ENCODE measurements around the gene TOMM40L. TPM values are rescaled to one million over a fixed set of nuclear protein-coding genes. Genes with fewer than 3 reads are reported as not detected.
"Not testable (repeated sequence)": the region's sequence is repeated elsewhere in the genome, so short reads cannot be mapped to it uniquely, and the experiment has no call there.

The TOMM40L gene
- total and polyA plus RNA-seq, 5 experiments from 2014 or later: 4.9 to 11.3 (median 8.1) TPM

GRCh38 chr1:161242313-161242712 lies 16.5 kb downstream of the TOMM40L start:
- Mint-ChIP-seq H3K36me3 (no peaks in the 10 kb centered on the region), H3K4me1 (no peaks in the 10 kb centered on the region), H3K9me3 (no peaks in the 10 kb centered on the region), H3K4me3 (no peak overlapping the region), H3K27me3 (peaks cover 3 to 15% (median 10%) of the 10 kb centered on the region in 5 donors), H3K27ac (no peak overlapping the region)
- no peak for DNase-seq
- ATAC-seq: no peak
- POLR2A ChIA-PET: no interaction called here

- POLR2A ChIA-PET: no interaction called here
- Mint-ChIP-seq H3K4me3 (no peak overlapping the region), H3K27me3 (peaks cover 3 to 15% (median 8%) of the 10 kb centered on the region in 5 donors), H3K4me1 (no peaks in the 10 kb centered on the region), H3K36me3 (peaks cover 0 to 1% (median 0%) of the 10 kb centered on the region in 3 donors), H3K27ac (no peak overlapping the region), H3K9me3 (peaks cover 0 to 2% (median 0%) of the 10 kb centered on the region in 9 donors)
- DNase-seq (no peak), ATAC-seq (no peak)
These were observed 19.0 kb downstream of the TOMM40L start for GRCh38 chr1:161244888-161245287.

GRCh38 chr1:161250100-161250499 lies 24.2 kb downstream of the TOMM40L start:
- H3K4me3 Mint-ChIP-seq, DNase-seq, H3K4me1 Mint-ChIP-seq, H3K36me3 Mint-ChIP-seq, POLR2A ChIA-PET, ATAC-seq, H3K9me3 Mint-ChIP-seq: not testable (repeated sequence)
- Mint-ChIP-seq H3K27me3 (peaks cover 0 to 19% (median 6%) of the 10 kb centered on the region in 5 donors), H3K27ac (peak overlapping the region in 1 of 10 donors; percentile 5)

- DNase-seq (no peak), ATAC-seq (no peak)
- Mint-ChIP-seq H3K27ac (no peak overlapping the region), H3K27me3 (peaks cover 0 to 27% (median 10%) of the 10 kb centered on the region in 5 donors), H3K4me3 (no peak overlapping the region), H3K36me3 (peaks cover 0 to 8% (median 6%) of the 10 kb centered on the region in 3 donors), H3K4me1 (peaks cover 0 to 1% (median 0%) of the 10 kb centered on the region in 4 donors), H3K9me3 (peaks cover 0 to 7% (median 3%) of the 10 kb centered on the region in 9 donors)
- POLR2A ChIA-PET: no interaction called here
These were observed 25.0 kb downstream of the TOMM40L start for GRCh38 chr1:161250829-161251228.

- POLR2A ChIA-PET: no interaction called here
- ATAC-seq: no peak
- Mint-ChIP-seq H3K4me1 (peaks cover 0 to 1% (median 0%) of the 10 kb centered on the region in 4 donors), H3K9me3 (peaks cover 0 to 12% (median 10%) of the 10 kb centered on the region in 9 donors), H3K27me3 (peaks cover 0 to 32% (median 14%) of the 10 kb centered on the region in 5 donors), H3K27ac (no peak overlapping the region), H3K36me3 (peaks cover 0 to 14% (median 11%) of the 10 kb centered on the region in 3 donors), H3K4me3 (no peak overlapping the region)
- DNase-seq: no peak
These were observed 25.7 kb downstream of the TOMM40L start for GRCh38 chr1:161251579-161251978.

- H3K27me3 Mint-ChIP-seq: peaks cover 17 to 70% (median 43%) of the 10 kb centered on the region in 5 donors
- H3K36me3 Mint-ChIP-seq: peaks cover 9 to 32% (median 24%) of the 10 kb centered on the region in 3 donors
These were observed 29.4 kb downstream of the TOMM40L start for GRCh38 chr1:161255302-161255701.

GRCh38 chr1:161255955-161256520 lies 30.2 kb downstream of the TOMM40L start:
- peaks cover 9 to 32% (median 24%) of the 10 kb centered on the region in 3 donors for H3K36me3 Mint-ChIP-seq
- H3K4me3 Mint-ChIP-seq, POLR2A ChIA-PET, ATAC-seq, DNase-seq: not testable (repeated sequence)
- peaks cover 0 to 33% (median 16%) of the 10 kb centered on the region in 9 donors for H3K9me3 Mint-ChIP-seq
- peak overlapping the region in 1 of 10 donors; percentile 65 for H3K27ac Mint-ChIP-seq
- peaks cover 11 to 32% (median 20%) of the 10 kb centered on the region in 4 donors for H3K4me1 Mint-ChIP-seq
- H3K27me3 Mint-ChIP-seq: peaks cover 18 to 73% (median 48%) of the 10 kb centered on the region in 5 donors

More at GRCh38 chr1:161255302-161255701, 29.4 kb downstream of the TOMM40L start:
- Mint-ChIP-seq H3K4me1 (peaks cover 12 to 24% (median 17%) of the 10 kb centered on the region in 4 donors), H3K9me3 (peaks cover 0 to 33% (median 16%) of the 10 kb centered on the region in 9 donors)
- H3K27ac Mint-ChIP-seq, H3K4me3 Mint-ChIP-seq, DNase-seq, ATAC-seq, POLR2A ChIA-PET: not testable (repeated sequence)

- peak in 1 of 10 donors; percentile 16 for DNase-seq
These were observed 31.2 kb downstream of the TOMM40L start for GRCh38 chr1:161257109-161257508.

GRCh38 chr1:161258439-161259344 lies 32.8 kb downstream of the TOMM40L start, which contains the start of gene PCP4L1:
Gene PCP4L1, plus strand, starts transcription at chr1:161258745. Its CDS starts 230 bp downstream, at chr1:161258975.
- peak; percentile 4 to 70 (median 21) for DNase-seq
- Mint-ChIP-seq H3K36me3 (peaks cover 9 to 32% (median 24%) of the 10 kb centered on the region in 3 donors), H3K27me3 (peaks cover 26 to 77% (median 62%) of the 10 kb centered on the region in 5 donors), H3K4me3 (peak within 1 kb of the TSS; percentile 46 to 82 (median 76)), H3K4me1 (peaks cover 11 to 37% (median 24%) of the 10 kb centered on the region in 4 donors), H3K27ac (peak within 1 kb of the TSS in 3 of 10 donors; percentile 43 to 83 (median 71)), H3K9me3 (peaks cover 0 to 33% (median 16%) of the 10 kb centered on the region in 9 donors)
- POLR2A ChIA-PET: interaction anchor here (0.6 to 1.3 kb wide), 3 partner anchors 42 to 110 kb away, joined by 3 to 6 read pairs (median 4); no protein-coding TSS in a partner anchor
- peak; percentile 90 to 91 for ATAC-seq

More at GRCh38 chr1:161257109-161257508, 31.2 kb downstream of the TOMM40L start:
- Mint-ChIP-seq H3K4me3 (peak overlapping the region in 2 of 10 donors; percentile 75 to 78), H3K27ac (peak overlapping the region in 1 of 10 donors; percentile 71), H3K36me3 (peaks cover 9 to 32% (median 24%) of the 10 kb centered on the region in 3 donors), H3K27me3 (peaks cover 23 to 73% (median 56%) of the 10 kb centered on the region in 5 donors), H3K9me3 (peaks cover 0 to 33% (median 16%) of the 10 kb centered on the region in 9 donors), H3K4me1 (peaks cover 11 to 37% (median 24%) of the 10 kb centered on the region in 4 donors)
- POLR2A ChIA-PET: interaction anchor here (1.2 kb wide), 1 partner anchor 9 kb away, joined by 5 read pairs; no protein-coding TSS in a partner anchor
- not testable (repeated sequence) for ATAC-seq

- no peak for ATAC-seq
- H3K27ac Mint-ChIP-seq: peak overlapping the region in 1 of 10 donors; percentile 83
- peaks cover 26 to 78% (median 62%) of the 10 kb centered on the region in 5 donors for H3K27me3 Mint-ChIP-seq
- peaks cover 11 to 37% (median 24%) of the 10 kb centered on the region in 4 donors for H3K4me1 Mint-ChIP-seq
- peaks cover 9 to 32% (median 24%) of the 10 kb centered on the region in 3 donors for H3K36me3 Mint-ChIP-seq
- H3K4me3 Mint-ChIP-seq: peak overlapping the region; percentile 46 to 82 (median 76)
- POLR2A ChIA-PET: interaction anchor here (1.3 kb wide), 1 partner anchor 43 kb away, joined by 6 read pairs; no protein-coding TSS in a partner anchor
- peaks cover 0 to 33% (median 16%) of the 10 kb centered on the region in 9 donors for H3K9me3 Mint-ChIP-seq
- no peak for DNase-seq
These were observed 33.5 kb downstream of the TOMM40L start for GRCh38 chr1:161259345-161259702.

- H3K27me3 Mint-ChIP-seq: peaks cover 26 to 82% (median 64%) of the 10 kb centered on the region in 5 donors
- H3K36me3 Mint-ChIP-seq: peaks cover 9 to 32% (median 24%) of the 10 kb centered on the region in 3 donors
- peaks cover 0 to 33% (median 16%) of the 10 kb centered on the region in 9 donors for H3K9me3 Mint-ChIP-seq
- DNase-seq: no peak
- POLR2A ChIA-PET: no interaction called here
- ATAC-seq: no peak
- peak overlapping the region in 1 of 10 donors; percentile 83 for H3K27ac Mint-ChIP-seq
- H3K4me1 Mint-ChIP-seq: peaks cover 11 to 37% (median 24%) of the 10 kb centered on the region in 4 donors
- peak overlapping the region in 9 of 10 donors; percentile 46 to 82 (median 75) for H3K4me3 Mint-ChIP-seq
These were observed 33.9 kb downstream of the TOMM40L start for GRCh38 chr1:161259765-161260164.

Measured in naive thymus-derived CD8-positive, alpha-beta T cell (primary cell).